Measurements from ENCODE around the gene MFAP5.
A peak's percentile ranks its signal among the peaks of the same experiment; 100 is the strongest.
"Not testable (repeated sequence)": the region's sequence is repeated elsewhere in the genome, so short reads cannot be mapped to it uniquely, and the experiment has no call there.

The MFAP5 gene

GRCh38 chr12:8624750-8625149 is 37.9 kb downstream of the MFAP5 start:
- H3K9me3 Mint-ChIP-seq; H3K36me3 Mint-ChIP-seq (ENCODE audit: low read depth); H3K27ac Mint-ChIP-seq; H3K27me3 Mint-ChIP-seq; H3K4me3 Mint-ChIP-seq; H3K4me1 Mint-ChIP-seq (ENCODE audit: low read depth): not testable (repeated sequence)

DNA sequence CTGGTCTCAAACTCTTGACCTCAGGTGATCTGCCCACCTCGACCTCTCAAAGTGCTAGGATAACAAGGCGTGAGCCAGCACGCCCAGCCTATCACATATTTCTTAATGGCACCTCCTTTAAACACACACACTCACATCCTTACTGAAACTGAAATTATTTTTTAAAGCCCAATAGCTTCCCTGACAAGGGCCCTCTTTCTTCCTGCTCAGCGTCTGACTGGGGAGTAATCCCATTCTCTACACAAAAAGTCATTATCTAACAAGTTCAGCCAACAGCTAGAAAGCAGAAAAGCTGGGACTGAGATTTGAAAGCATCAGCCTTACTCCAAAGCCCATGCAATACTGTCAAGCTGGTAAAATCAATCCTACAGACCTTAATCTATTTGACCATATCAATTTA is 40.0 kb downstream of the MFAP5 start:
- no peak overlapping the region for H3K27ac Mint-ChIP-seq
- H3K36me3 Mint-ChIP-seq (ENCODE audit: low read depth), result no peaks in the 10 kb centered on the region
- no peaks in the 10 kb centered on the region for H3K4me1 Mint-ChIP-seq (ENCODE audit: low read depth)
- H3K9me3 Mint-ChIP-seq, result no peaks in the 10 kb centered on the region
- H3K4me3 Mint-ChIP-seq, result no peak overlapping the region
- H3K27me3 Mint-ChIP-seq, result no peaks in the 10 kb centered on the region

- Mint-ChIP-seq H3K4me1 (ENCODE audit: low read depth) (no peaks in the 10 kb centered on the region), H3K27me3 (no peaks in the 10 kb centered on the region), H3K36me3 (ENCODE audit: low read depth) (no peaks in the 10 kb centered on the region), H3K4me3 (no peak overlapping the region), H3K9me3 (no peaks in the 10 kb centered on the region), H3K27ac (no peak overlapping the region)
Observed at GRCh38 chr12:8615206-8615605, 47.4 kb downstream of the MFAP5 start.

DNA sequence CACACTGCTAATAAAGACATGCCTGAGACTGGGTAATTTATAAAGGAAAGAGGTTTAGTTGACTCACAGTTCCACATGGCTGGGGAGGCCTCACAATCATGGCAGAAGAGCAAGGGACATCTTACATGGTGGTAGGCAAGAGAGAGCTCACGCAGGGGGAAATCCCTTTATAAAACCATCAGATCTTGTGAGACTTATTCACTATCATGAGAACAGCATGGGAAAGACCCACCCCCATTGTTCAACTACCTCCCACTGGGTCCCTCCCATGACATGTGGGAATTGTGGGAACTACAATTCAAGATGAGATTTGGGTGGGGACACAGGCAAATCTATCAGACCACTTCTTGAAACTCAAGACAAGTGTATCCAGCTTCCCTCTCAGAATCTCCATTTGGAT is 48.7 kb downstream of the MFAP5 start:
- H3K27ac Mint-ChIP-seq; H3K9me3 Mint-ChIP-seq; H3K27me3 Mint-ChIP-seq; H3K36me3 Mint-ChIP-seq (ENCODE audit: low read depth); H3K4me3 Mint-ChIP-seq; H3K4me1 Mint-ChIP-seq (ENCODE audit: low read depth): not testable (repeated sequence)

DNA sequence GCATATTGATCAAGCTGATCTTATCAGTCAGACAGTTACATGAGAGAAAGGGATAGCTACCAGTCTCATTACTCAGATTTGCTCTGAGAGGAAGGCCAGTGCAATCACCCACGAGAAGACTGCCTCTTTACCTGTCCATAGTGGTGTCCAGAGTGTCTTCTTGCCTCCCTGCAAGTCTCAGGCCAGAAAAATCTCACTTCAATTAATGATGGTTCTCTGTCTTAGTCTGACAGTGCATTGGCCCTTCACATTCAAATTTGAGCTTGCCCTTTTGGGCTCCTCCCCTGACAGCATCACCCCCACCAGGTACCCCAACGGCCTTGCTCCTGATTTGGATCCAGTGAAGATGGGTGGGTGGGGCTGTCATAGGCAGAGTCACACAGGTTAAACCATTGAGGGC is 50.0 kb downstream of the MFAP5 start, which contains the start of gene AICDA:
Gene AICDA, minus strand, starts transcription at position 231 of the 400 bp plus-strand sequence. Its CDS starts 92 bp downstream, at position 139.
- Mint-ChIP-seq H3K27me3 (no peaks in the 10 kb centered on the region), H3K36me3 (ENCODE audit: low read depth) (no peaks in the 10 kb centered on the region), H3K4me3 (no peak within 1 kb of the TSS), H3K4me1 (ENCODE audit: low read depth) (peaks cover 11% of the 10 kb centered on the region), H3K27ac (no peak within 1 kb of the TSS), H3K9me3 (no peaks in the 10 kb centered on the region)

GRCh38 chr12:8609061-8609570 is 53.5 kb downstream of the MFAP5 start:
- no peaks in the 10 kb centered on the region for H3K9me3 Mint-ChIP-seq
- peaks cover 11% of the 10 kb centered on the region for H3K4me1 Mint-ChIP-seq (ENCODE audit: low read depth)
- H3K27me3 Mint-ChIP-seq, result peaks cover 8% of the 10 kb centered on the region
- no peaks in the 10 kb centered on the region for H3K36me3 Mint-ChIP-seq (ENCODE audit: low read depth)
- H3K4me3 Mint-ChIP-seq, result peak overlapping the region; percentile 33
- no peak overlapping the region for H3K27ac Mint-ChIP-seq

- no peaks in the 10 kb centered on the region for H3K36me3 Mint-ChIP-seq (ENCODE audit: low read depth)
- no peak overlapping the region for H3K27ac Mint-ChIP-seq
- H3K9me3 Mint-ChIP-seq, result no peaks in the 10 kb centered on the region
- peaks cover 11% of the 10 kb centered on the region for H3K4me1 Mint-ChIP-seq (ENCODE audit: low read depth)
- no peak overlapping the region for H3K4me3 Mint-ChIP-seq
- H3K27me3 Mint-ChIP-seq, result peaks cover 15% of the 10 kb centered on the region
Observed at GRCh38 chr12:8606890-8607289, 55.7 kb downstream of the MFAP5 start.

- Mint-ChIP-seq H3K9me3 (no peaks in the 10 kb centered on the region), H3K36me3 (ENCODE audit: low read depth) (no peaks in the 10 kb centered on the region), H3K27ac (no peak overlapping the region), H3K4me3 (no peak overlapping the region), H3K27me3 (peaks cover 15% of the 10 kb centered on the region), H3K4me1 (ENCODE audit: low read depth) (peaks cover 11% of the 10 kb centered on the region)
Observed at GRCh38 chr12:8605057-8605456, 57.6 kb downstream of the MFAP5 start.

DNA sequence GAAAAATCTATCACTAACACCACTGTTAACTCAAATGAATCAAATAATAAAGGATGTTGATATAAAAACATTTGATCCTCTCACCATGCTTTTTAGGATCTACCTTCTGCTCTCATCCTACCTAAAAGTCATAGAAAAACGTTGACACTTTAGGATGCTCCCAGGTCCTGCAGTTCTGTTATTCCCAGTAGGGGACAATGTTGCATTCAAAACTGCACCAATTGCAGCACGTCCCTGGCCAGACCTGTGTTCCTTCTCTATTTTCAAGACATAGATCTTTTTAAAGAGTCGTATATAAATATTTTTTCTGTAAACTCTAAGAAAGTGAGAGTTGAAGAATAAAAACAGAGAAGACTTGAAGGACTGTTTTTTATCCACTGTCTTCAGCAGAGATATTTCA is 58.8 kb downstream of the MFAP5 start:
- Mint-ChIP-seq H3K36me3 (ENCODE audit: low read depth) (no peaks in the 10 kb centered on the region), H3K4me1 (ENCODE audit: low read depth) (peaks cover 2% of the 10 kb centered on the region), H3K27me3 (peaks cover 15% of the 10 kb centered on the region), H3K4me3 (no peak overlapping the region), H3K27ac (no peak overlapping the region), H3K9me3 (no peaks in the 10 kb centered on the region)

GRCh38 chr12:8603286-8603685 is 59.3 kb downstream of the MFAP5 start:
- no peaks in the 10 kb centered on the region for H3K9me3 Mint-ChIP-seq
- H3K4me1 Mint-ChIP-seq (ENCODE audit: low read depth), result no peaks in the 10 kb centered on the region
- H3K27ac Mint-ChIP-seq, result no peak overlapping the region
- H3K27me3 Mint-ChIP-seq, result peaks cover 15% of the 10 kb centered on the region
- no peak overlapping the region for H3K4me3 Mint-ChIP-seq
- H3K36me3 Mint-ChIP-seq (ENCODE audit: low read depth), result no peaks in the 10 kb centered on the region

- Mint-ChIP-seq H3K27me3 (no peaks in the 10 kb centered on the region), H3K4me3 (no peak overlapping the region), H3K9me3 (no peaks in the 10 kb centered on the region), H3K27ac (no peak overlapping the region), H3K4me1 (ENCODE audit: low read depth) (no peaks in the 10 kb centered on the region), H3K36me3 (ENCODE audit: low read depth) (no peaks in the 10 kb centered on the region)
Observed at GRCh38 chr12:8596561-8596960, 66.1 kb downstream of the MFAP5 start.

Data from stimulated activated naive CD8-positive, alpha-beta T cell treated with anti-CD3 and anti-CD28 coated beads, Interleukin-15, Interleukin-2, amounts not matched to agents 100 ng/mL and 50 ng/mL, for 24 hours (primary cell).